Thoracic aorta (tissue), 2 donors: ENCODE results near the gene EGFLAM. TPM values are rescaled to one million over a fixed set of nuclear protein-coding genes. Genes with fewer than 3 reads are reported as not detected.

Experiments
- ATAC-seq: fragments of 150-250 bp; one replicate; pipeline ENCODE4 v1.8.0; 2017; ENCODE audit warnings: low read depth; ENCODE audit not compliant: insufficient number of reproducible peaks, low FRiP score
- DNase-seq: peaks from one replicate; pipeline ENCODE4 v3.0.0-alpha.2; 2020; ENCODE audit warnings: low spot score
- H3K27ac ChIP-seq, 2 donors: fragments of 200-600 bp; sonication (generic); 1 replicate in 1 of 2; 2 replicates in 1 of 2; pipeline ENCODE4 v1.5.1; 2016; ENCODE audit warnings: mild to moderate bottlenecking in 2 of 2, moderate library complexity in 2 of 2
- H3K27me3 ChIP-seq: fragments of 200-600 bp; sonication (generic); replicated peaks from 2 replicates; pipeline ENCODE4 v1.6.0; 2016; ENCODE audit warnings: mild to moderate bottlenecking; ENCODE audit not compliant: insufficient read depth
- H3K36me3 ChIP-seq: fragments of 200-600 bp; sonication (generic); one replicate; pipeline ENCODE4 v1.5.1; 2016
- H3K4me1 ChIP-seq, 2 donors: fragments of 200-600 bp; sonication (generic); 1 replicate in 1 of 2; 2 replicates in 1 of 2; pipeline versions ENCODE4 v1.5.1 to v1.6.0; 2016; ENCODE audit warnings: low read depth in 2 of 2, mild to moderate bottlenecking in 1 of 2; ENCODE audit not compliant: control insufficient read depth in 1 of 2
- H3K4me3 ChIP-seq: fragments of 200-600 bp; sonication (generic); 2 replicates; pipeline ENCODE4 v1.5.1; 2016; ENCODE audit warnings: mild to moderate bottlenecking
- H3K9me3 ChIP-seq: fragments of 200-600 bp; sonication (generic); 2 replicates; pipeline ENCODE4 v1.5.1; 2016
- total RNA-seq, 2 donors: library from RNA; depleted of rRNA; stranded (reverse); fragments of >200 nt; gene quantifications; one replicate each; pipeline versions ENCODE4 v1.1.0 to v1.2.3, GENCODE V29; 2016
- TF ChIP-seq, protein P1 (sequence below): fragments of 200-600 bp; sonication (generic); IDR thresholded peaks from one replicate; pipeline ENCODE4 v1.5.1; 2019; ENCODE audit warnings: antibody characterized with exemption

EGFLAM gene
- total RNA-seq, 2 donors from 2014 or later, result 10.7 to 23.4 TPM

DNA sequence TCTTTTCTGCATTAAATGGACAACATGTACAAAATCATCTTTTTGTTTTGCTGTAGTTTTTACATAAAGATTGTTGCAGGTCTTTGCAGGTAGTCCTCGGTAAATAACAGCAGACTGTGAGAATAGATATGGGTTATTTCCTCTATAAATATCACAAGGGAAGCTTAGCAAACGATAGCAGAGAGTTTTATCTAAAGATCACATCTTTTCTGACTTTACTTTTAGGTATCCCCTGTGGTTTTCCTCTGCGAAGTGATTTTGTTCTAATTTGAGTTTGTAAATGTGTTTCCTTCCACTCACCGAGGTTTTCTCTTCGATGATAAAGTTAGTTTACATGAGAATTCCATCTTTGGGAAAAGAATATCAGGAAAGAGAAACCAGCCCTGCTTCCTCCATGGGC is 109.6 kb downstream of the EGFLAM start:
- no peaks in the 10 kb centered on the region for H3K4me1 ChIP-seq
- no peaks in the 10 kb centered on the region for H3K36me3 ChIP-seq
- ATAC-seq (no peak), DNase-seq (no peak)
- TF ChIP-seq, protein P1, sequence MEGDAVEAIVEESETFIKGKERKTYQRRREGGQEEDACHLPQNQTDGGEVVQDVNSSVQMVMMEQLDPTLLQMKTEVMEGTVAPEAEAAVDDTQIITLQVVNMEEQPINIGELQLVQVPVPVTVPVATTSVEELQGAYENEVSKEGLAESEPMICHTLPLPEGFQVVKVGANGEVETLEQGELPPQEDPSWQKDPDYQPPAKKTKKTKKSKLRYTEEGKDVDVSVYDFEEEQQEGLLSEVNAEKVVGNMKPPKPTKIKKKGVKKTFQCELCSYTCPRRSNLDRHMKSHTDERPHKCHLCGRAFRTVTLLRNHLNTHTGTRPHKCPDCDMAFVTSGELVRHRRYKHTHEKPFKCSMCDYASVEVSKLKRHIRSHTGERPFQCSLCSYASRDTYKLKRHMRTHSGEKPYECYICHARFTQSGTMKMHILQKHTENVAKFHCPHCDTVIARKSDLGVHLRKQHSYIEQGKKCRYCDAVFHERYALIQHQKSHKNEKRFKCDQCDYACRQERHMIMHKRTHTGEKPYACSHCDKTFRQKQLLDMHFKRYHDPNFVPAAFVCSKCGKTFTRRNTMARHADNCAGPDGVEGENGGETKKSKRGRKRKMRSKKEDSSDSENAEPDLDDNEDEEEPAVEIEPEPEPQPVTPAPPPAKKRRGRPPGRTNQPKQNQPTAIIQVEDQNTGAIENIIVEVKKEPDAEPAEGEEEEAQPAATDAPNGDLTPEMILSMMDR, result no peak
- H3K27me3 ChIP-seq, result no peaks in the 10 kb centered on the region
- H3K9me3 ChIP-seq, result no peaks in the 10 kb centered on the region
- H3K4me3 ChIP-seq, result no peak overlapping the region
- H3K27ac ChIP-seq, result no peak overlapping the region

DNA sequence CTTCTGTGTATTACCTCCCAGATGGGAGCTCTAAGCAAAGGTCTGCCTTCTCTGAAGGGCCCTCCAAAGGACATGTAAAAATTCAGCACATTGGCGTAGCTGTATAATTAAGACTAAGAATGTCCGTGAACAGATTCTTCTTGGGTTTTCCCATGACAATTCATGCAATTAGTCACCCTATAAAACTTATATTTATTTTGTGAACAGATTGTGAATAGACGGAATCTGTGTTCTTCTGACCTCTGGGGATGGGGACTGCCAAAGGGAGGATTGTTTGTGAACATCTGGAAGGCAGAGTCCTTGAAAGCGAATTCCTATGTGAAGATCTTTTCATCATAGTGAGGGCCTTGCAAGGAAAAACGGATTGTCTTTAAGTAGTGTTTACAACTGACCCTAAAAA is 111.3 kb downstream of the EGFLAM start:
- H3K4me1 ChIP-seq, result no peaks in the 10 kb centered on the region
- no peak overlapping the region for H3K4me3 ChIP-seq
- TF ChIP-seq, protein P1, result no peak
- no peaks in the 10 kb centered on the region for H3K36me3 ChIP-seq
- no peak for ATAC-seq
- no peak overlapping the region for H3K27ac ChIP-seq
- H3K9me3 ChIP-seq, result no peaks in the 10 kb centered on the region
- H3K27me3 ChIP-seq, result no peaks in the 10 kb centered on the region
- DNase-seq, result no peak

DNA sequence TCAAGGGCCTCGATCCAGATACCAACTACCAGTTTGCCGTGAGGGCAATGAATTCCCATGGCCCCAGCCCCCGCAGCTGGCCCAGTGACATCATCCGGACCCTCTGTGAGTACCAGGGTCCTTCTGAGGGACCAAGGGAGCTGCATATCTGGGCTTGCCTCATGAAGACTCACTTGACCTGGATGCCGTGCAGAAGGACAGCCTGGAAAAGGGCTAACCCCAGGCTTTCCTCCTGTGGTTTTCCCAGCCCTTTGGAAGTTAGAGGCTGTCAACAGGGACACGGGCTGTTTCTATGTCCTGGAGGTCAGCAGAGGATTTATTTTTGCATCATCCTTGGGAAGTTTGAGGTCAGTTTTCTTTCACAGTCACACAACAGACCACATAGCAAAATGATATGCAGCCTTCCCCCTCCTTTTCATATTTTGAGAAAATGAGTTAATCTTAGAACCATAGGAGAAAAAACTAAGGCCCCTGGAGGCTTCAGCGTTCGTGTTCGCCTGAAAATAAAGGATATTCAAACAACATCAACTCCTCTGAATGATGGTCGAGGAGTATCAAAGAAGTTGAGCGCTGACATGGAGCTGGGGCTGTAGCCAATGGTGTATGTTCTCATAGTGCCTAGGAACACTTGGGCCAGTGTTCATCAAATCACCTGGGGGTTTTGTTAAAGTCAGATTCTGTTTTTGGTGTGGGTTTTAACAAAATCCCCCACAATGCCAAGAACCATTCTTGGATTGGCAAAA is 112.2 kb downstream of the EGFLAM start:
- DNase-seq (no peak), ATAC-seq (no peak)
- no peaks in the 10 kb centered on the region for H3K36me3 ChIP-seq
- H3K27ac ChIP-seq, result no peak overlapping the region
- no peaks in the 10 kb centered on the region for H3K9me3 ChIP-seq
- H3K4me1 ChIP-seq, result no peaks in the 10 kb centered on the region
- H3K27me3 ChIP-seq, result no peaks in the 10 kb centered on the region
- TF ChIP-seq, protein P1, result no peak
- no peak overlapping the region for H3K4me3 ChIP-seq

DNA sequence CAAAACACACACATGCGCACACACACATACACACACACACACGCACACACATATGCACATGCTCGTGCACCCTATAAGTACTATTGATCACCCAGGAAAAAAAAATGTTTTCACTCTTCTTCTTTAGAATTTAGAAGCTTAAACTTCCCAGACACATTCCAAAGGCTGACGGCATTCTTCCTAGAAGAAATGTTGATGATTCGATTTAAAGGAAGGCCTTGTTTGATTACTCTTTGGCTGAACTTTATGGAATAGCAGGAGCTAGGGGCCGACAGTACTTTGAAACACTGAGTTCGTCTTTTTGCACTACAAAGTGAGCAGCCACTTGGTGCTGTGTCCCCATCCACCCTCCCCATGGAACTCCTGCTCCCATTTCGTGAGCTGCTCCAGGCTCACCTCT is 113.2 kb downstream of the EGFLAM start:
- H3K27ac ChIP-seq, result no peak overlapping the region
- TF ChIP-seq, protein P1, result no peak
- ATAC-seq, result no peak

DNA sequence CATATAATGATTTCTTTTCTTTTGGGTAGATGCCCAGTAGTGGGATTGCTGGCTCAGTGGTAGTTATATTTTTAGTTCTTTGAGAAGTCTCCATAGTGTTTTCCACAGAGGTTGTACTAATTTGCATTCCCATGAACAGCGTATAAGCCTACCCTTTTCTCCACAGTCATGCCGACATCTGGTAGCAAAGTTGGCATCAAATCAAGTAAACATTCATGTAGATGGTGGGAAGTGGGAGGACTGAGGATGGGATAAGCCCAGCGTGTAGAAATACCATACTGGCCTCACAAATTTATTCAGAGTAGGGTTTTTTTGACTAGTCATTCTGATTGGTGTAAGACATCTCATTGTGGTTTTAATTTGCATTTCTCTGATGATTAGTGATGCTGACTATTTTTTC is 115.4 kb downstream of the EGFLAM start:
- Histone ChIP-seq H3K4me1 (no peaks in the 10 kb centered on the region), H3K27me3 (no peaks in the 10 kb centered on the region), H3K36me3 (no peaks in the 10 kb centered on the region), H3K4me3 (no peak overlapping the region), H3K9me3 (no peaks in the 10 kb centered on the region), H3K27ac (no peak overlapping the region)
- ATAC-seq (no peak), DNase-seq (no peak)
- TF ChIP-seq, protein P1, result no peak

More for the DNA sequence above, 113.2 kb downstream of the EGFLAM start:
- no peaks in the 10 kb centered on the region for H3K36me3 ChIP-seq
- H3K9me3 ChIP-seq, result no peaks in the 10 kb centered on the region
- no peaks in the 10 kb centered on the region for H3K27me3 ChIP-seq
- DNase-seq, result no peak
- H3K4me1 ChIP-seq, result no peaks in the 10 kb centered on the region
- no peak overlapping the region for H3K4me3 ChIP-seq
